Brain microvascular endothelial cell (primary cell): Measurements from ENCODE around the gene CARNS1.

ENCODE experiments used
- DNase-seq: peaks from one replicate; pipeline ENCODE4 v3.0.0-alpha.2; 2020
- H3K27ac ChIP-seq: fragments of 250-450 bp; sonication (Bioruptor Pico); 2 replicates; pipeline ENCODE4 v1.5.1; 2020; ENCODE audit warnings: mild to moderate bottlenecking, moderate library complexity
- H3K27me3 ChIP-seq: fragments of 250-450 bp; sonication (Bioruptor Pico); replicated peaks from 2 replicates; pipeline ENCODE4 v1.5.1; 2020; ENCODE audit warnings: mild to moderate bottlenecking
- H3K36me3 ChIP-seq: fragments of 250-450 bp; sonication (Bioruptor Pico); replicated peaks from 2 replicates; pipeline ENCODE4 v1.5.1; 2020; ENCODE audit warnings: mild to moderate bottlenecking
- H3K4me3 ChIP-seq: 2 replicates; pipeline ENCODE4 v1.5.1; 2011; ENCODE audit warnings: low read depth, mild to moderate bottlenecking, control low read depth, low read length, moderate library complexity
- in situ Hi-C: cut with HindIII; loops from 2 replicates; pipeline ENCODE4 v1.10.0; 2017; ENCODE audit warnings: low sequenced_read_pairs, low pct_ligation_motif_present
- TF ChIP-seq, protein P1 (sequence below): IDR thresholded peaks from 2 replicates; pipeline ENCODE4 v1.5.1; 2011; ENCODE audit warnings: low read depth, mild to moderate bottlenecking, moderate library complexity, low read length, control low read depth, inconsistent platforms; ENCODE audit errors: missing control alignments

The CARNS1 gene

GRCh38 chr11:67456068-67456705 is 40.7 kb downstream of the CARNS1 start:
- H3K36me3 ChIP-seq = no peaks in the 10 kb centered on the region
- no peak overlapping the region for H3K4me3 ChIP-seq
- TF ChIP-seq, protein P1, sequence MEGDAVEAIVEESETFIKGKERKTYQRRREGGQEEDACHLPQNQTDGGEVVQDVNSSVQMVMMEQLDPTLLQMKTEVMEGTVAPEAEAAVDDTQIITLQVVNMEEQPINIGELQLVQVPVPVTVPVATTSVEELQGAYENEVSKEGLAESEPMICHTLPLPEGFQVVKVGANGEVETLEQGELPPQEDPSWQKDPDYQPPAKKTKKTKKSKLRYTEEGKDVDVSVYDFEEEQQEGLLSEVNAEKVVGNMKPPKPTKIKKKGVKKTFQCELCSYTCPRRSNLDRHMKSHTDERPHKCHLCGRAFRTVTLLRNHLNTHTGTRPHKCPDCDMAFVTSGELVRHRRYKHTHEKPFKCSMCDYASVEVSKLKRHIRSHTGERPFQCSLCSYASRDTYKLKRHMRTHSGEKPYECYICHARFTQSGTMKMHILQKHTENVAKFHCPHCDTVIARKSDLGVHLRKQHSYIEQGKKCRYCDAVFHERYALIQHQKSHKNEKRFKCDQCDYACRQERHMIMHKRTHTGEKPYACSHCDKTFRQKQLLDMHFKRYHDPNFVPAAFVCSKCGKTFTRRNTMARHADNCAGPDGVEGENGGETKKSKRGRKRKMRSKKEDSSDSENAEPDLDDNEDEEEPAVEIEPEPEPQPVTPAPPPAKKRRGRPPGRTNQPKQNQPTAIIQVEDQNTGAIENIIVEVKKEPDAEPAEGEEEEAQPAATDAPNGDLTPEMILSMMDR = no peak
- no peaks in the 10 kb centered on the region for H3K27me3 ChIP-seq
- H3K27ac ChIP-seq = no peak overlapping the region
- in situ Hi-C loops = no loop called here
- DNase-seq = no peak

GRCh38 chr11:67457453-67457852 is 42.0 kb downstream of the CARNS1 start:
- TF ChIP-seq, protein P1 = no peak
- no peak overlapping the region for H3K4me3 ChIP-seq
- no peaks in the 10 kb centered on the region for H3K36me3 ChIP-seq
- H3K27ac ChIP-seq = no peak overlapping the region
- H3K27me3 ChIP-seq = no peaks in the 10 kb centered on the region
- in situ Hi-C loops = no loop called here
- DNase-seq = no peak

GRCh38 chr11:67458266-67458665 is 42.8 kb downstream of the CARNS1 start:
- TF ChIP-seq, protein P1 = no peak
- Histone ChIP-seq H3K27ac (no peak overlapping the region), H3K27me3 (no peaks in the 10 kb centered on the region), H3K4me3 (no peak overlapping the region), H3K36me3 (no peaks in the 10 kb centered on the region)
- no peak for DNase-seq
- in situ Hi-C loops = no loop called here

DNA sequence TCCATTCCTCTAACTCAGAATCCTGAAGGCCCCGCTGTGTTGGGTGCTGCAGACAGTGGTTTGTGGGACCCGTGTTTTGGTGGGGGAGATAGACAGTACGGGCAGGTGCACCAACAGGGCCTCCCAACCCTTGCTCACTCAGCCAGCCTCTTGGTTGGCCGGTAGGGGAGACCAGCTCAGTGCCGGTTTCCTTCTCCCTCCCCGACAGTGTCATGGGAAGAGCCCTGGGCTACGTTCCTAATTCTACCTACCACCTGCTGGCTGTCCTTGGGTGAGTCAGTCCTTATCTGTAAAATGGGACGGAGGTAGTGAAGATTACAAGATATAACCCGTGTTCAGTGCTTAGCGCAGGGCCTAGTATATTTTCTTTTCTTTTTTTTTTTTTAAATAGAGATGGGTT is 47.7 kb downstream of the CARNS1 start:
- Histone ChIP-seq H3K27ac (no peak overlapping the region), H3K36me3 (no peaks in the 10 kb centered on the region), H3K4me3 (no peak overlapping the region), H3K27me3 (no peaks in the 10 kb centered on the region)
- TF ChIP-seq, protein P1 = no peak
- in situ Hi-C loops = no loop called here
- no peak for DNase-seq

GRCh38 chr11:67463680-67464410 is 48.4 kb downstream of the CARNS1 start:
- TF ChIP-seq, protein P1 = no peak
- Histone ChIP-seq H3K27me3 (no peaks in the 10 kb centered on the region), H3K36me3 (no peaks in the 10 kb centered on the region), H3K27ac (peak overlapping the region; percentile 77), H3K4me3 (peak overlapping the region; percentile 70)
- in situ Hi-C loops = no loop called here
- DNase-seq = peak; percentile 72
